Kidney glomerular epithelial cell (primary cell): ENCODE measurements around the gene SETD2.
A peak's percentile ranks its signal among the peaks of the same experiment; 100 is the strongest.
"Not testable (repeated sequence)": the region's sequence is repeated elsewhere in the genome, so short reads cannot be mapped to it uniquely, and the experiment has no call there.

ENCODE experiments used
- DNase-seq: peaks from one replicate; lab custom pipeline; 2025; lab: John Stamatoyannopoulos, UW

The SETD2 gene

DNA sequence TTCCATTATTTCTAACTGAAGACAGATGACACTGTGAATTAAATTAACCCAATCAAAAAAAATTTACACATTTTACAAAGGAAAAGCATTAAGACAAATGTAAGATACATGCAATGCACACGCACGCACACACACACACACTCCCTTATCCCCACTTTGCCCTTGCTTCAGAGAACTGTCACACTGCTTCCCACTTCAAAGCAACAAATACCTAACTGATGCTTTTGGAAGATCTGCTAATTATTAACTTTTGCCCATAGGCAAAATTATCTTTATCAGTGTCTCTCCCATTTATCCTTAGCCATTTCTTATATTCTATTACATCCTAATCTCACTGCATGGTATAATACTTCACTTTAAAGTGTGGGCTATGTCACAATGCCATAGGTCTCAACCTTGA is 60.3 kb downstream of the SETD2 start:
- no peak for DNase-seq

DNA sequence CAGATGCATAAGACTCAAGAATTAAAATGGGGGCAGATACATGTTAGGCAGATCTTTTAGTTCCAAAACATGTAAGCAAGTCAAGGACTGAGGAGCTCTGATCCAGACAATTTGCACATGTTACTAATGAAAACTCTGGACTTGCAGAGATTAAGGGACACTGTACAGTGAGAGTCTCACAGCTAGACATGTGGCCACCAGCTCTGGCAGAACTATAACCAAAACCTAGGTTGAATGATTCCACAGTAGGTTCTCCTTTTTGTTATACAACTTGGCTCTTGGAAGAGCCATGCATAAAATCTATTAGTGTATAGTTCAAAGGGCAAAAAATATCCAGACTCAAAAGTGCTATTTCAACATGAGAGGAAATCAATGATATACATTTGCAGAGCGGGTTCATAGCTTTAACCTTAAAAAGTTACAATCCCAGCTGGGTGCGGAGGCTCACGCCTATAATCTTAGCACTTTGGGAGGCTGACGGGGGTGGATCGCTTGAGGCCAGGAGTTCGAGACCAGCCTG is 61.8 kb downstream of the SETD2 start:
- DNase-seq, result no peak

DNA sequence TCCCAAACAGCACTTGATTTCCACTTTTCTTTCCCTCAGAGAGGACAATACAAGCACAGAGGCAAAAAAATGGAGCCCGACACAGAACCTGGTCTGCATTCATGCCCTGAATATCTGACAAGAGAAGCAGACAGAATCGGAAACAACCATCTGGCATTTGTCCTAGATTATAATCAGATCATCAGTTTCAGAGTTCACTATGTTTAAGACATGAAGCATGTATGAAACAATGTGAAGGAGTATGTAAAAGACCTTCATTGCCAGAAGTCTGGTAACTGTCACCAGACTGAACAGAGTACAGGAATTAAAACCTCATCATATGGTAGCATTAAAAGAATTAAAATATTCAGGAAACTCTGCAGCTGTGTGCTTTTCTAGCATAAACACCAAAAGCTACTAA is 65.0 kb downstream of the SETD2 start:
- no peak for DNase-seq

DNA sequence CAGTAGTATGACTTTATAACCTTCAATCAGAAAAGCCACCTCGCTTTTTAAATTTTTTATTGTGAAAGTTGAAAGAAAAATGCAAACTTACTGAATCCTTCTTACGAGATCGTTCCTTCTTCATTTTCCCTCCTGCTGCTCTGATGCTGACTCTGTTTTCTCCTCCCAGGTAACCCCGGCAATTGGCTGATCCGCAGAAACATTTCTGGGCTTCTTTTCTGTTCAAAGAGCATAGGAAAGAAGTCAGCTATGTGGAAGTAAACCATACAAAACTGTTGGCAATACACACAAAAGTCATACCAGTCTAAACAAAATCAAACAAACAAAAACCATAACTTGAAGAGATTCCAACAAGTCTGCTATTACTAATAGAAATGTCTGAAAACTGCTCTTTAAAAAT is 66.0 kb downstream of the SETD2 start:
- DNase-seq, result no peak

DNA sequence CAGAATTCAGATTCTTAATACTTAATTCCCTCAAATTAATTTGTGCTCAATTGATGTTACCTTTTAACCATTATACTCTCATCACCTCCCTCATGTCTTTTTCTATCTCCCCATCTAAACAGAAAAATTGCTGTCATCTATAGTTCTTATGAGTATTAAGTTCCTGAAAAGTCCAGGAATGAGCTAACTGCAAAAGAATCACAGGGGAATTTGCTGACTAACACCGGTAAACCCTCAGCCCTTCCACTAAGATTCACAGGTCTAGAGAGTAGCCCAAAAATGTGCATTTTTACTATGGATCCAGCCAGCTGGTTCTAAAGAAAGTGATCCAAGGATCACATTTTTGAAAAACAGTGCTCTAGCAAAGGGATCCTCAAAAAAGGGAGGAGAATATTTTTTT is 67.0 kb downstream of the SETD2 start:
- peak; percentile 65 for DNase-seq

DNA sequence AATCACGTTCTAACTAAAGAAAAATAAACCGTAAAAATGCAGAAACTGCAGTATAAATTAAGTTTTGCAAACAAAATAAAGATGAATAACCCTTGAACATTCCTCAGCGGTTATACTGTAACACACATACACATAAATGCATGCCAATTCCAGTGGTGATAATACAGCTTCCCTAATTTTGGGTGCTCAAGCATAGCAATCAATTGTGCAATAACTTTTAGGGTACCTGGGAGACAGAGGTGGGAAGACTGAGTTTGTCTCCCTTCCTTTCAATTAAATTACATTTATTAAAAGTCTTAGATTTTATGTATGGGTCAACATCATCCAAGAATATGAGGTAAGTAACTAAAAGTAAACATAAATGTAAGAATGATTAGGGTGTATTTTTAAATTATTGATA is 71.8 kb downstream of the SETD2 start:
- DNase-seq, result no peak

DNA sequence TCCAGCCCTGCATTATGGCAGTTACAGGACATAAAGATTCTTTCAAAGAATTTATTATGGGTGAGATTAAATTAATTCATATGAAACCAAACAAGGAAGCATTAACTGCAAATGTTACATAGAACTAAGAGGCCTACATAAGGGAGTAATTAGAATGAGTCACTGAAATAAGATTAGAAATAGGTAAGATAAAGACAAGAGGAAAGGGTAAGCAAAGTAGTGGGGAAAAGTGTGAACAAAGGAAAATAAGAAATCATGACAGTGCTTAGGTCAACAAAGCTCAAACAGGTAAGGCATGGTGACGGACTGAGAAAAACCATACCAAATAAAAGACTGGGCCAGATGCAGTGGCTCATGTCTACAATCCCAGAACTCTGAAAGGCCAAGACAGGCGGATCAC is 74.3 kb downstream of the SETD2 start:
- no peak for DNase-seq

DNA sequence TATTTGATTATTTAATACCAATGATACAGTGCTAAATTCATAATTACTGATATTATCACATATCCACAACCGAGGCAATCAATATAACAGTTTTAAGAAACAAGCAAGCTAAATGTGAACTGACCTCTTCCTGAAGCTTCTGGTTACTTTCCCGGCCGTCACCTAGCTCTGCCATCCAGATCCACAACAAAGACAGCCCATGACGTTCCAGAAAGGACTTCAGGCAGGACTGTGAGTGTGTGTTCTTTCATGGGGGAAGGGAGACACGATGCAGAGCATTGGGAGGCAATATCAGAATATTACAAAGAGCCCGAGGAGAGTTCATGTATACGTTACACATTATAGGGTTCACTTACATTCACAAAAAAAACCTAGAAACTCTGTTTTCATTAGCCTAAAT is 77.8 kb downstream of the SETD2 start:
- no peak for DNase-seq

DNA sequence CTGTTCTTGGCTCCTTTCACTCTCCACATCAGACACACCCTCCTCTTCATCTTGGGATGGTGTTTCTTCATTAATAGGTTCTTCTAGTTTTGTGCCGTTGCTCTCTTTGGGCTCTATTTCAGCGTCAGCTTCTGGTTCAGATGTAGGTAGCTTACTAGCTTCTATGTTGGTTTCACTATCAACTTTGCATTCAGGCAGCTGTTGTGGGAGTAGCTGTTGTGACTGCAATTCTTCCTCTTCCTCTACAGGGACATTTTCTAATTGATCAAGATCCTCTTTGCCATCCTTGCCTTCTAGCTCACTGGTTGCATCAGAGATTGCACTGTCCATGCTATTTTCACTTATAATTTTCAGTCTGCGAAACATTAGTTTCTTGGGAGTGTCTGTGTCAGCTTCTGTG is 80.1 kb downstream of the SETD2 start:
- no peak for DNase-seq

DNA sequence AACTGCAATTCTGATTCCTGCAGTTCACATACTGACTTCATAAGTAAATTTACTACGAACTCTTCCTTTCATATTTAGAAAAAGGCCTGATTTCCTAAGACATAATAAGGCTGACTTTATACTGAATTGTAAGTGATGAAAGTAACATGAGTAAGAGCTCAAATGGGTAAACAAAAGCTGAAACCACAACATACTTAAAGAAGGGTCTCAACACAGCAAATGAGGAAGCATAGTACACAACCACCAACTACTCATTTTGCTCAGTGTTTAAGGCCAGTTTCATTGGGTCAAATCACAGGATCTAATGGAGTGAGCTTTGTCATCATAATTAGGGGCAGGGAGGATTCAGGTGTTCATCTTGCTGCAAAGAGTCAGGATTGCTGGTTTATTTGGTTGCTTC is 81.4 kb downstream of the SETD2 start:
- DNase-seq, result no peak

DNA sequence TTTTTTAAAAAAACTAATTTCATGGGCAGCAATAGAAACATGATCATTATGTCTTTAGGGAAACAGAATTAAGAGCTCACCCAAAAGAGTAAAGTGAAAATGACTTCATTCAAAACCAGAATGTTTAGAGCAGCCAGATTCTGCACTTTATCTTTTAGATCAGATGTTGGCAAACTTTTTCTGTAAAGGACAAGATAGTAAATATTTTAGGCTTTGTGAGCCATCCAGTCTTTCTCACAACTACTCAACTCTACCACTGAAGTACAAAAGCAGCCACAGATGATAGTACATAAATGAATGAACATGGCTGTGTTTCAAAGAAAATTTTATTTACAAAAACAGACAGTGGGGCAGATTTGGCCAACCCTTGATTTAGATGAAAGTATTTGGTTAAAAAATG is 84.5 kb downstream of the SETD2 start:
- no peak for DNase-seq

DNA sequence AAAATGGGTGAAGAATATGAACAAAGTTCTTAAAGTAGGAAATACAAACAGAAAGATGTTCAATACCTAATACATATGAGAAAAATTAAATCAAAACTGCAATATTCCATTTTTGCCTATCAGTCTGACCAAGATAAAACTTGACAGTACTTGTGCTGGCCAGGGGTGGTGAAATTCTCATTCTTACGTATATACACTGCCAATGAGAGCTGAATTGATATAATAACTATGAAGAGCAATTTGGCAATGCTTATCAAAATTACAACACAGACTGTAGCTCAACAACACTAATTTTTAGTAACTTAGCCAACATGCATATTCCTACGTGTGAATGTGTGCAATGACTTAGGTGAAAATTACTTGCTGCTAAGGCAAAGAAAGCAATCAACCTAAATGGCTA is 90.2 kb downstream of the SETD2 start:
- DNase-seq, result no peak

DNA sequence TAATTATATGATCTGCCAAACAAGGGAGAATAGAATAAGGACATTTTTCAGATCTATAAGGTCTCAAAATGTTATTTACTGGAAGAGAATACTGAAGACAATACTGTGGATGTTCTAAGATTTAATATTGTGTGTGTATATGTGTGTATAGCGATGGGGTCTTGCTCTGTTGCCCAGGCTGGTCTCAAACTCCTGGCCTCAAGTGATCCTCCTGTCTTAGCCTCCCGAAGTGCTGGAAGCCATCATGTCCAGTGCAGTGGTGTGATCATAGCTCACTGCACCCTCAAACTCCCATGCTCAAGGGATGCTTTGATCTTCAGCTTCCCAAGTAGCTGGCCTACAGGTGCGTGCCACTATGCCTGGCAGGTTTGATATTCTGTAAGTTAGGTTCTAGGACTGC is 93.1 kb downstream of the SETD2 start:
- DNase-seq, result no peak

DNA sequence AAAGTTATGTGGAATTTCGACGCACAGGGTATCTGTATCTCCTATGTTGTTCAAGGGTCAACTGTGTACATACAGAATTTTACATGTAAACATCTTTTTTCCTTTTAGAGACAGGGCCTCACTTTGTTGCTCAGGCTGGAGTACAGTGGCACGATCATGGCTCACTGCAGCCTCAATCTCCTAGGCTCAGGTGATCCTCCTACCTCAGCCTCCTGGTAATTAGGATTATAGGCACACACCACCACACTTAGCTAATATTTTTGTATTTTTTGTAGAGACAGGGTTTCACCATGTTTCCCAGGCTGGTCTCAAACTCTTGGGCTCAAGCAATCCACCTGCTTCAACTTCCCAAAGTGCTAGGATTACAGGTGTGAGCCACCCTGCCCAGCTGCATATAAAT is 97.7 kb downstream of the SETD2 start:
- not testable (repeated sequence) for DNase-seq

DNA sequence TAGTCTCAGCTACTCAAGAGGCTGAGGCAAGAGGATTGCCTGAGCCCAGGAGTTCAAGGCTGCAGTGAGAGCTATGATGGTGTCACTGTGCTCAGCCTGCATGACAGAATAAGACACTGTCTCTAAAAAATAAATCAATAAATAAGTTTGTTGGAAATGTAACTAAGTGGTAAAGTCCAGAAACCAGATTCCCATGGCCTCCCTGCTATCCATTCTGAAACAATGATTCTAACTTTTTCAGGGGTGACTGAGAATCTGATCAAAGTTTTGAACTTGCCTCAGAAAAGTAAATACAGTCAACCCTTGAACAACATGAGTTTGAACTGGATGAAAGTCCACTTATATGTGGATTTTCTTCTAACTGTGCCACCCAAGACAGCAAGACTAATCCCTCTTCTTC is 98.2 kb downstream of the SETD2 start:
- DNase-seq, result no peak

DNA sequence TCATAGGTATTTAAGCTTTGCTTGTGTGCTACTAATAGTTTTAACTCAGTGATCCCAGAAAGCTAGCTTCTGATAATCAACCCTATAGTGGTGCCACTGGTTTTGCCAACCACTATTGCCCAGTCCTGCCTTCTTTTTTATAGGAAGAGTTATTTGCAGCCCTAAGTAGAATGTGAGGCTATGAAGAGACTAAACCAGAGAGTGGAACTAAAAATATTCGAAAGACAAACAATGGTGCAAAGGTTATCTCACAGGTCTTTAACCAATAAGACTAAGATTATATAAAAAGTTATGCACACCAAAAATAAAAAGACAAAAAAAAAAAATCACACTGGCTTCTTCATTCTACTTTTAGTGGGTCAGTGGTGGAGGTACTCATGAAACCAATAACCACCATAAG is 98.9 kb downstream of the SETD2 start:
- no peak for DNase-seq

DNA sequence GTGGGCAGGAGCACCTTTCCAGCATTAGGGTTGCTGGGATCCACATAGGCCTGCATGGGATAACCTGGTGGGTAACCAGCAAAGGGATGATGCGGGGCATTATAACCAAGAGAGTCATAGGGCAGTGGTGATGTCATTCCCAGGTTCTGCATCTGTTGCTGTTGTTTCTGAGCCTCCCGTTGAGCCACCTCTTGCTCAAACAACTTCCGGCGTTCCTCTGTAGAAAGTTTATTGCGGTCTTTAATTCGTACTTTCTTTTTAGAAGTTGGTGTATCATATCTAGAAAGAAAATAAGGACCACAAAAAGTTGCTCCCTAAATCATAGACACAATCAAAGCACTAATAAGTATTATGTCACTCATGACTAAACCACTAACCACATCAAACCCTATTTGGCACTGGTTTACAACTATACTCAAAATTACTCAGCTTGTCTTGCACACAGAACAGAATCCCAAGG is 106.7 kb downstream of the SETD2 start:
- DNase-seq, result peak; percentile 8

DNA sequence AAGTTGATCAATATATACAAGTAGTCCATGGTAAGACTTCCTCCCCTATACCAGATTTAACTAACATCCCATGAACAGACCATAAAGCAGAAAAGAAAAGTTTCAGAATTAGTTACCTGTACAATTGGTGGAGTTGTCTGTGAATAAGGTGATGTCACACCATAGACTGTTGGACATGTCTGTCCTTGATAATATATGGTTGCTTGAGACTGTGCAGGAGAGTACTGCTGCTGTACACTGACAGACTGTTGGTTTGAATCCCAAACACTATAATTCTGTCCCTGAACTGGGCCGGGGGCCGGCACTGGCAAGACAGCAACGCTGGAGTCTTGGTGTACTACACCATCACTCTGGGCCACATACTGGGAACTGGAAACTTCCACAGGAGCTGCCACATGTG is 107.2 kb downstream of the SETD2 start:
- DNase-seq, result no peak

DNA sequence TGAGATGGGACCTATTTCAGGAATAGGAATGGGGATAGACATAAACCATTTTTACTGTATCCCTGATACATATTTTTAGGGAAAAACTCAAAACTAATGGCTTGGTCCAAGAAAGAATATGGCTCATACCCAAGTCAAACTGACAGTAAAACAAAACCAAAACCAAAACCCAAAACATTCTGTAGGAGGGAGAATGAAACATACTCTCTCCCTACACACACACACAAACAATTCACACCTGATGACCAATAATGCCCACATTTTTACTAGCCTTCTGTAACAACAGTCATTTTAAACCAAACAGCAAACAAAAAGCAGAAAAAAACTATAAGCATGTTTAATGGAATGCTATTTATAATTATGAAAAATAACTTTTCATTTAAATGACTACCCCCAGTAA is 109.5 kb downstream of the SETD2 start:
- no peak for DNase-seq

DNA sequence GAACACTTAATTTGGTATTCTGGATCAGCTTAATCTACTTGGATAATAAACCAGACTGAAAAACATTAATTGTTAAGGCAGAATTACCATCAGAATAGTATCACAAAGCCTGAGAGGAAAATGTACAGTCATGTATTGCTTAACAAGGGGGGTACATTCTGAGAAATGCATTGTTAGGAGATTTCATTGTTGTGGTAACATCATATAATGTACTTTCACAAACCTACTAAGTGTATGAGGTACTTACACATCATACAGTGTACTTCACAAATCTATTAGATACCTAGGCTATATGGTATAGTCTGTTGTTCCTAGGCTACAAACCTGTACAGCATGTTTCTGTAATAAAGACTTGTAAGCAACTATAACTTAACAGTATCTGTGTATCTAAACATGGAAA is 116.2 kb downstream of the SETD2 start:
- no peak for DNase-seq

DNA sequence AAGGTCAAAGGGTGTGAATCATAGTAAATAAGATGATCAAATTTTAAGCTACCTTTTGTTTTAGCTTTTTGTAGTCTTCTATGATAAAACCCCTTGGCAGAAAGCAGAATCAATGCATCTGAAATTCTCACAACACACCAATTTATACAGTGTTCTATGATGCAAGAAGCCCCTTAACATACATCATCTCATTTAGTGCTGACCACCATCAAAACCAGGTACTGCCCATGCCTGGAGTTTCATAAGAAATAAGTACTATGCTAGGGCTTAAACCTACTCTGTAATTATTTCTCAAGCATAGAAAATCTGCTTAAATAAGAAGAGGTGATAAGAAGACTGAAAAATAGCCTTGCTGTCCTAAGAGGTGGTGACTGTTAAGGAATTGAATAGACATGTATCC is 116.8 kb downstream of the SETD2 start:
- DNase-seq, result no peak

DNA sequence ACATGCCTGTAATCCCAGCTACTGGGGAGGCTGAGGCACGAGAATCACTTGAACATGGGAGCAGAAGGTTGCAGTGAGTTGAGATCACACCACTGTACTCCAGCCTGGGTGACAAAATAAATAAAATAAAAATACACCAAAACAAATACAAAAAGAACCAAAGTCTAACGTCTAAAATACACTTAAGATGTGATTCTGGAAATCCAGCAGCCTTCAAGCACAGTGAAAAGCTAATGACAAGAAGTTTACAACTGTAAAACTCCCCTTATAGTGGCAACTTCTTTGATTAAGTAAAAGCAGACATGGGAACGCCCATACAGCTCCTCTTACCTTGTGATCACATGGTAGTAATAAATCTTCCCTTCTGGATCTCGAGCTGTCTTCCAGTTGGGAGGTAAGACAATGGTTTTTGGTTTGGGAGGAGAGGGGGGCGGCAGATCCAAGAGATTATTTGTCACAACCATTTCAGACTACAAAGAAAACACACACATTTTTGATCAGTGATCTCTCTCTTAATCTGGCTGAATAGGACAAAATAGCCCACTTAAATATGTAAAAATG is 121.6 kb downstream of the SETD2 start:
- no peak for DNase-seq

DNA sequence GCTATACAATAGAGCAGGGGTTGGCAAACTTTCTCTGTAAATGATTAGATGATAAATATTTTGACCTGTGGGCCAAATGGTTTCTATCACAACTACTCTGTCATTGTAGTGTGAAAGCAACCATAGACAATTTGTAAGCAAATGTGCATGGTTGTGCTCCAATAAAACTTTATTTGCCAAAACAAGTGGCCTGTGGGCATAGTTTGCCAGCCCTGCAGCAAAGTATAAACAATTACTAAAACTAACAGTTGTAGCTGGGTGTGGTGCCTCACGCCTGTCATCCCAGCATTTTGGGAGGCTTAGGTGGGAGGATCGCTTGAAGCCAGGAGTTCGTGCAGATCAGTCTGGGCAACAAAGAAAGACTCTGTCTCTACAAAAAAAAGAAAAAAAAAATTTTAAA is 122.8 kb downstream of the SETD2 start:
- DNase-seq, result no peak

DNA sequence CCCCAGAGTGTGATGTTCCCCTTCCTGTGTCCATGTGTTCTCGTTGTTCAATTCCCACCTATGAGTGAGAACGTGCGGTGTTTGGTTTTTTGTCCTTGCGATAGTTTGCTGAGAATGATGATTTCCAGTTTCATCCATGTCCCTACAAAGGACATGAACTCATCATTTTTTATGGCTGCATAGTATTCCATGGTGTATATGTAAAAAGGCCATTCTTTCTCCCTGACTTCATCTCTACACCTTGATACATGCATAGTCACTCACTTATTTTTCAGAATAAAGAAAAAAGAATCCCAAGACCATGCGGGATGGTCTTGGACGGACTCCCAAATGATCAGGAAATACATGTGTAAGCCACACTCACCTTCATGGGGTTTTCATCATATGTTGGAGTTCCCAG is 126.6 kb downstream of the SETD2 start:
- DNase-seq, result not testable (repeated sequence)

DNA sequence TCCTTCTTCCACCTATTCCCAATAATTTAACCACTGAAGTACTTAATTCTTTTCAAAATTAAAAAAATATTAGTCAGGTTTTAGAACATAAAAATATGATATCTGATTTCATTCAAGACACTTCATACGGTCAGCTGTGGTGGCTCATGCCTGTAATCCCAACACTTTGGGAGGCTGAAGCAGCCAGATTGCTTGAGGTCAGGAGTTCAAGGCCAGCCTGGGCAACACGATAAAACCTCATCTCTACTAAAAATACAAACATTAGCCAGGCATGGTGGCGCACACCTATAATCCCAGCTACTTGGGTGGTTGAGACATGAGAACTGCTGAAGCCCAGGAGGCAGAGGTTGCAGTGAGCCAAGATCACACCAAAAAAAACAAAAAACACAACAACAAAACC is 127.8 kb downstream of the SETD2 start:
- DNase-seq, result no peak
